Central memory CD8-positive, alpha-beta T cell (primary cell): ENCODE data around the gene NLRP14.

ENCODE experiments used
- ATAC-seq: fragments of 150-1000 bp; cut with Tn5 transposase; replicated peaks from 2 replicates; pipeline ENCODE4 v1.10.0; 2022; ENCODE audit warnings: mild to moderate bottlenecking, moderate FRiP score, moderate number of reproducible peaks; ENCODE audit not compliant: poor library complexity, severe bottlenecking; ENCODE audit errors: extremely low read depth
- DNase-seq, 2 donors: peaks; one replicate each; pipeline ENCODE4 v3.0.0; 2021; ENCODE audit warnings: low spot score in 2 of 2
- H3K27ac Mint-ChIP-seq: one replicate; pipeline ENCODE4 v1.8.0; 2022; ENCODE audit warnings: low read depth, mild to moderate bottlenecking, moderate library complexity, mixed read lengths
- H3K27me3 Mint-ChIP-seq: one replicate; pipeline ENCODE4 v1.8.0; 2022; ENCODE audit warnings: mixed read lengths
- H3K36me3 Mint-ChIP-seq: one replicate; pipeline ENCODE4 v1.8.0; 2022; ENCODE audit warnings: mild to moderate bottlenecking, moderate library complexity, mixed read lengths; ENCODE audit not compliant: insufficient read depth
- H3K4me1 Mint-ChIP-seq: one replicate; pipeline ENCODE4 v1.8.0; 2022; ENCODE audit warnings: mixed read lengths
- H3K4me3 Mint-ChIP-seq: one replicate; pipeline ENCODE4 v1.8.0; 2022; ENCODE audit warnings: mild to moderate bottlenecking, moderate library complexity, mixed read lengths
- H3K9me3 Mint-ChIP-seq: one replicate; pipeline ENCODE4 v1.8.0; 2022; ENCODE audit warnings: mixed read lengths

The NLRP14 gene

DNA sequence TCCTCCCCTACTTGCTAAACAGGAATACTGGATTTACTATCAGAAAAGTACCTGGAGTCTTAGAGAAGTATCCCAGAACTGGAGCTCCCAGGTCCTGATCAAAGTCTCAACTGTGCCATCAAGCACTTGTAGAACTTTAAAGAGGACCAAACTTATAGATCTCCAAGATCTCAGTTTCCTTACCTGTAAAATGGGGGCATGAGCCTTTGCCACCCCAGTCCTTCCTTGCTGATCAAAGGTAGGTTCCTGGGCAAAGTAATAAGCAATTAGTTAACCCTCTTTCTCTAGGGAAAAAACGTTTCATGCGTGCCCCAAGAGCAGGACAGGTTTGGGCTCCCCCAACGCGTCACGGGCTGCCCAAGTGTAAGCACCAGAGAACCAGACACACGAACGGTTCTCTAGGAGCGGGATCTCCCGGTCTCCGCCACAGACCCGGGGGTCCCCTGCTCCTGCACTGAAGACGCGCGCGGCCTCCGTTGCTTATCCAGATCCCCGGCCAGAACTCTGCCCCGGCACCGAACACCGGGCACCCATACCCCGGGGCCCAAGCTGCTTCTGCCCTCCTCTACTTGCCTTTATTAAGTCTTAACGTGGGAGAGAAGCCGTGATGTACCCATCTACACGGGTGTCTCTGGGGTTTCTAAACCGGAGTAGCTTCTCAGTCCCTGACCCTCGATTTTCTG, 638 bp upstream of the NLRP14 start:
- DNase-seq: no peak
- Mint-ChIP-seq H3K36me3 (no peaks in the 10 kb centered on the region), H3K4me3 (no peak overlapping the region), H3K4me1 (peaks cover 4% of the 10 kb centered on the region), H3K27ac (no peak overlapping the region), H3K27me3 (peaks cover 38% of the 10 kb centered on the region), H3K9me3 (no peaks in the 10 kb centered on the region)
- no peak for ATAC-seq

DNA sequence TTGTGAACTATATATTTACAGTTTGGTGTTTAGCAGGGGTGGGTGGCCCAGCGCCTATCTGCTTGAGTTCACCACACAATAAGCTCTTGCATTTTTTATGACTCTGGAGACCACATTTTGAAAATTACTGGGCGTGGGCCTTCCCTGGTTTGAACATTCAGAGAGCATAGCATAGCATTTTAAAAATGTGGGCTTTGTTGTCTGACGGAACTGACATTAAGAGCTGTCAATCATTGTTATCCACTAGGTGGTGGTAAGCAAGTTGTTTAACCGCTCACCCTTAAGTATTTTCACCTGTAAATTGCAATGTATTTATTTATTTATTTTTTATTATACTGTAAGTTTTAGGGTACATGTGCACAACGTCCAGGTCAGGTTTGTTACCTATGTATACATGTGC, 1.0 kb downstream of the NLRP14 start:
- Mint-ChIP-seq H3K4me1 (peaks cover 4% of the 10 kb centered on the region), H3K27ac (no peak overlapping the region), H3K36me3 (no peaks in the 10 kb centered on the region), H3K9me3 (no peaks in the 10 kb centered on the region), H3K4me3 (no peak overlapping the region), H3K27me3 (peaks cover 38% of the 10 kb centered on the region)
- ATAC-seq: no peak
- DNase-seq: no peak

DNA sequence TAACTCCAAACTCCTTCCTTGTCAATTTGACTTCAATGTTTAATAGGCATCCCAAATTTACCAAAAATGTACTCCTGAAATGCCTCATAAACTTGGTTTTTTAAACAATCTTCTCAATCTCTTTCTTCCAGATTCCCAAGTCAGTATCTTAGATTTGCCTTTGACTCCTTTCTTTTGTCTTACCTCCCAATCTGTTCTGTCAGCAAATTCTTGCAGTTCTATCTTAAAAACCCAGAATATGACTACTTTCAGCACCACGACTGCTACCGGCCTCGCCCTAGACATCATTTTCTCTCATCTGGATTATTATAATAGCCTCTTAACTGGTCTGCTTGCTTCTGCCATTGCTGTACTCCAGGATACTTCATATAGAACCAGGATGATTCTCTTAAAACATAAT, 7.9 kb downstream of the NLRP14 start:
- H3K4me1 Mint-ChIP-seq: no peaks in the 10 kb centered on the region
- ATAC-seq: no peak
- H3K36me3 Mint-ChIP-seq: no peaks in the 10 kb centered on the region
- H3K4me3 Mint-ChIP-seq: no peak overlapping the region
- H3K9me3 Mint-ChIP-seq: no peaks in the 10 kb centered on the region
- DNase-seq: no peak
- no peaks in the 10 kb centered on the region for H3K27me3 Mint-ChIP-seq
- no peak overlapping the region for H3K27ac Mint-ChIP-seq

DNA sequence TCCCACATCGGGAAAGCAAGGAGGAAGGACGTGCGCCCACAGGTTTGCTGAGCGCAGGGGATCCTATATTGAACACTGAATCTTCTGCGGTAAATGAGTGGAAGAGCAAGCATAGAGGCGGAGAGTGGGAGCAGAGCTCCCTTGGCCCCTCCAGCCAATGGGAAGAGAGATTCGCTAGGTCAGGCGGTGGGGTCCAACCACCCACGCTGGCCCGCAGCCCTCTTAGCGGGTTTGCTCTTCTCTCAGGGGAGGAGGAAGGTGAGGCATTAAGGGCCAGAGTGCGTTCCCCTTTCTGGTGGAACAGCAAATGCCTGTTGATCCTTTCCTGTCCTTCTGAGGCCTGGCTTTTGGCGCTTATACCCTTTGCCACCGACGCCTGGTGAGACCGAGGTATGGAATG, 10.6 kb downstream of the NLRP14 start:
- Mint-ChIP-seq H3K36me3 (no peaks in the 10 kb centered on the region), H3K9me3 (no peaks in the 10 kb centered on the region), H3K4me1 (no peaks in the 10 kb centered on the region), H3K27me3 (no peaks in the 10 kb centered on the region), H3K27ac (no peak overlapping the region), H3K4me3 (no peak overlapping the region)
- DNase-seq (no peak), ATAC-seq (no peak)

DNA sequence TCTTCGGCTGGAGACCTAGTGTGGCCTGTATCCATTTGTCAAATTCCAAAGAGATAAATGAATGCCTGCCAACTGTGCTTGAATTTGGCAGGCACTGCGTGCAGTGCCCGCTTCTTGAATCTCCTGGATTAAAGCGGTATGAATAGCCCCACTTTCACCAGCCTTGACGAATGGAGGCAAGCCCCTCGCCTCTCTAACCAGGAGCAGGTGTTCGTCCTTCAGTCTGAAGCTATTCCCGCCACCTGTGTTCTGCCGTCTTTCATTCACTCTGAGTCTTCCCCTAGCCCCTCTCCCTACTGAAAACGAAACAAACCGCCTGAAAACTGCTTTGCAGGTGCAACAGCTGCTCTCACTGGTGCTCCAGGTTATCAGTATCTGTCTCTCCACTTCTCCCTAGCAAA, 11.2 kb downstream of the NLRP14 start:
- ATAC-seq: no peak

DNA sequence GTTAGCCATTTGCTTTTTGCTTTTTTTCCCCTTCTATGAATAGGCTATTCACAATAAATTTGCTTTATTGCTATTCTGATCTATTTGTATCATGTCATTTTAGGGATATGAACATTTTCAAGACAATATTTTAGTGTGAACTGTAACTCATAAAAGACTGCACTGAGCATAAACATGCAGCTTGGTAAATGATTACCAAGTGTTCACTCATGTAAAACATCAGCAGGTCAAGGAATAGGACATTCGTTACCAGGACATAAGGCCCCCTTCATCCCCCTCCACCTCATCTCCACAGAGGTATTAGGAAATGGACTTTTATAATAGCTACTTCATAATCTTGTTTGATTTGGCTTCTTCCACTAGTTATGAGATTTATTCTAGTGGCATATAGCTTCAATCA, 12.4 kb downstream of the NLRP14 start:
- Mint-ChIP-seq H3K27ac (no peak overlapping the region), H3K9me3 (no peaks in the 10 kb centered on the region), H3K27me3 (no peaks in the 10 kb centered on the region), H3K4me3 (no peak overlapping the region), H3K36me3 (no peaks in the 10 kb centered on the region), H3K4me1 (no peaks in the 10 kb centered on the region)
- DNase-seq: no peak
- no peak for ATAC-seq

More for the DNA sequence above, 11.2 kb downstream of the NLRP14 start:
- H3K9me3 Mint-ChIP-seq: no peaks in the 10 kb centered on the region
- no peaks in the 10 kb centered on the region for H3K36me3 Mint-ChIP-seq
- H3K27me3 Mint-ChIP-seq: no peaks in the 10 kb centered on the region
- H3K4me3 Mint-ChIP-seq: no peak overlapping the region
- H3K4me1 Mint-ChIP-seq: no peaks in the 10 kb centered on the region
- no peak overlapping the region for H3K27ac Mint-ChIP-seq
- no peak for DNase-seq

DNA sequence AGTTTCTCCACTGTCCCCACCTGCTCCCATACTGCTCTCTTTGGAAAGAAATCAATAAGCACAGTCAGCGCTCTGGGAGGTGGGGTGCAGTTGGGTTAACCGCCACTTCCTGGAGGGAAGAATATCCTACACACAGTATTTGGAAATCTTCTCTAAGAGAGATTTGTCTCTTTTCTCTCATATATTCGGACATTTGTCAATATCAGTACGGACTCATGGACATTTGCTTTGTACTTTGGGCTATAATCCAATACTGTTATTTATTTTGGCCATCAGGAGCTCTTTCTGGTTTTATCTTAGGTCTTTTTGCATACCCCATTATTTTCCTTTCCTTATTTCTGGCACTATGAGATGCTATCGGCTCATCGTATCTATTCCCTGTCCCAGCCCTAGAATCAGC, 13.7 kb downstream of the NLRP14 start:
- no peak overlapping the region for H3K27ac Mint-ChIP-seq
- no peaks in the 10 kb centered on the region for H3K4me1 Mint-ChIP-seq
- H3K36me3 Mint-ChIP-seq: no peaks in the 10 kb centered on the region
- no peak overlapping the region for H3K4me3 Mint-ChIP-seq
- no peaks in the 10 kb centered on the region for H3K27me3 Mint-ChIP-seq
- H3K9me3 Mint-ChIP-seq: no peaks in the 10 kb centered on the region
- no peak for ATAC-seq
- no peak for DNase-seq

DNA sequence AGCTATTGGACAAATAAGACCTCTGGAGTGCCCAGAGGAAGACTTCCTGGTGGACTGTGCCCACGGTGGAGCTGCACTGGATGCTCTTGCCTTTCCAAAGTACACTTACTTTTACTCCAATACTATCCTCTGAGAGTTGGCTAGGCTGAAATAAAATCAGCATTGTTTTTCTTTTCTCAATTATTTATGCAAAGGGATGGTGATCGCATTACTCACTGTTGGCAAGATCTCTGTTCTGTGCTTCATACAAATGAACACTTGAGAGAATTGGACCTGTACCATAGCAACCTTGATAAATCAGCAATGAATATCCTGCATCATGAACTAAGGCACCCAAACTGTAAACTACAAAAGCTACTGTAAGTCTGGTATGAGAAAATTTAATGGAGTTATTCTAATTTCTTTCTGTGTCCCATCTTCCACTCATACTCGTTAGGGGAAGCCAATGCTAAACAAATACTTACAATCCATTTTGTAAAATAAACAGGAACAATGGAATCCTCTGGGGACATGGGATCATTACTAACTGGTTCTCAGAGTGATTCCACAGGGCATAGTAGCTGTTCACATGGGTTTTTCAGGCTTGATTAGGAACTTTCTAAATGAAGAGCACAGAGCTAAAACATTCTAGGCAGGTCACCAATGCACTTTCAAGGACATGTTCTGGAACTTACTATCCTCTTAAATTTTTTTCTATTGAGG, 26.3 kb downstream of the NLRP14 start:
- Mint-ChIP-seq H3K27ac (no peak overlapping the region), H3K36me3 (peaks cover 2% of the 10 kb centered on the region), H3K9me3 (no peaks in the 10 kb centered on the region), H3K4me3 (no peak overlapping the region), H3K4me1 (no peaks in the 10 kb centered on the region), H3K27me3 (peaks cover 10% of the 10 kb centered on the region)
- ATAC-seq (no peak), DNase-seq (no peak)

DNA sequence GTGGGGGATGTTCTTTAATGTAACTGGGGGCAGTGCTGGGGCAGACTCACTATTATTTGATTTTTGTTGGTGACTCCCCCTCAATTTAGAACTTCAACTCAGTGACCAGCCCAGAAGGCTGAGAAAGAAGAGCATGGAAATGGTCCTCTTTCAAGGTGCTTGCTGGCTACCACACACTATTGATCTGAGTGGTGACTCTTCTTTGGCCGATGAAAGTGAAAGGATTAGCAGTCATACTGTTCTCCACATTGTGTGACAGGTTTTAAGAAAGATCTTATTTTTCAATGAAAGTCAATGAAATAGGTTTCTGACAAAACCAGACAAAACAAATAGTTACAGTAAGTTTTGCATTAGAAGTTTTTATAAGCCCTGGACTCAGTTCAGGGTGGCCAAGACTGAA, 29.9 kb downstream of the NLRP14 start:
- no peak for DNase-seq
- Mint-ChIP-seq H3K4me1 (no peaks in the 10 kb centered on the region), H3K4me3 (no peak overlapping the region), H3K36me3 (peaks cover 2% of the 10 kb centered on the region), H3K27ac (no peak overlapping the region), H3K27me3 (peaks cover 26% of the 10 kb centered on the region), H3K9me3 (no peaks in the 10 kb centered on the region)
- no peak for ATAC-seq

DNA sequence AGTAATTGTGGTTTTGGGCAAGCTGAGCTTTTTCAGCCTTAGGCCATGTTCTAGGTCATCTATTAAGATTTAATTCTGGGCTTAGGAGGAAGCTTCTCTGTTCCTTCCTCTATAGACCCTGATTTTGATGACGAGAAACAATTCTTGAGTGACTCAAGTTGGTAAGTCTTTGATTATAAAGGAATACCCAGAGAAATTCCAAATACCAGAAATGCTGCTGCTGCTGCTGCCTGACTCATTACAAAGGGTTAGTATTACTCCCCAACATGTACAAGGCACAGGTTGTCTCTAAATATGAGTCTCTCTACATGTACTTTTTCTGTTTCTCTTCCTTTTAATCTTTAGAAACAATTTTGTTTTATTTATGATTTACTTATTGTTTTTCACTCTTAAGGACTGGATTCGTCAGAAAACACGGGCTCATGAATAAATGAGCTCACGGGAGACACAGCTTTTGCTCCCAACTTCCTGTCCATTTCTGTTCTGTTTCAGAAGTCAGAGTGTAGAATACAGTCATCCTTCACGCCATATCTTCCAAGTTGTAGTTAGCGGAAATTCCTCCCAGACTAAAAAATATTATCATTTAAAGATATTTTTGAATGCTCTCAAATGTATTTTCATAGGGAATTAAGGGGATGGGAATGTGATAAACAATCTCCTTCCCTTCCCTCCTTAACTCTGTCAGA, 36.7 kb downstream of the NLRP14 start:
- H3K36me3 Mint-ChIP-seq: no peaks in the 10 kb centered on the region
- peaks cover 21% of the 10 kb centered on the region for H3K27me3 Mint-ChIP-seq
- DNase-seq (no peak), ATAC-seq (no peak)
- no peaks in the 10 kb centered on the region for H3K9me3 Mint-ChIP-seq
- H3K4me1 Mint-ChIP-seq: no peaks in the 10 kb centered on the region
- H3K4me3 Mint-ChIP-seq: no peak overlapping the region
- no peak overlapping the region for H3K27ac Mint-ChIP-seq

DNA sequence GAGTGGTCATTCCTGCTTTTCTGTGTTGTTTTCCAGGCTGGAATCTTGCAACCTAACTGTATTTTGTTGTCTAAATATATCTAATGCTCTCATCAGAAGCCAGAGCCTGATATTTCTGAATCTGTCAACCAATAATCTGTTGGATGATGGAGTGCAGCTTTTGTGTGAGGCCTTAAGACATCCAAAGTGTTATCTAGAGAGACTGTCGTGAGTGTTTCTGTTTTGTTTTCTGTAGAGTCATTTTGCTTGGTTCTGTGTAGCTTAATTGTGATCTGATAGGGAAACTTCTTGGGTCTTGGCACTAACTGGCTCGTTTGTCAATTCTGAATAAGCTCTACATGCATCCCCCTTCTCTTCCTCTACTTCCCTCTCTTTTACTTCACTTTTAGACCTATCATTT, 37.4 kb downstream of the NLRP14 start:
- no peaks in the 10 kb centered on the region for H3K4me1 Mint-ChIP-seq
- H3K4me3 Mint-ChIP-seq: no peak overlapping the region
- H3K27me3 Mint-ChIP-seq: peaks cover 21% of the 10 kb centered on the region
- H3K9me3 Mint-ChIP-seq: no peaks in the 10 kb centered on the region
- DNase-seq (no peak), ATAC-seq (no peak)
- H3K27ac Mint-ChIP-seq: no peak overlapping the region
- no peaks in the 10 kb centered on the region for H3K36me3 Mint-ChIP-seq

DNA sequence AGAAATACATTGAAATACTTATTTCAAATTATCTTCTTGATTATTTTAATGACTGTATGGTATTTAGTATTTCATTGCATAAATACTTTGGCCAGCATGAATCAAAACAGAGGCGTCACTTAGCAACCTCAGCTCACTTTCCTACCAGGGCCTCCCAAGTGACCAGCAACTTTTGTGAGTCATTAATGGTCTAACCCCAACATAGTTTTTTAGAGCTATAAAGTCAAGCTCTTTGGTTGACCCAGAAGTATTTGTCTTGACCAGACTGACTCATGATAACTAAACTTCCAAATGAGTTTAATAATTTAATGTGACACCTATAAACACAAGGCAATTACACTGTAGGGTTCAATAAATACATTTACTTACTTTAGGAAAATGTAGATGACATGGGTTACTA, 40.6 kb downstream of the NLRP14 start:
- Mint-ChIP-seq H3K9me3 (no peaks in the 10 kb centered on the region), H3K27me3 (no peaks in the 10 kb centered on the region), H3K4me3 (no peak overlapping the region), H3K4me1 (no peaks in the 10 kb centered on the region), H3K27ac (no peak overlapping the region), H3K36me3 (no peaks in the 10 kb centered on the region)
- DNase-seq: no peak
- no peak for ATAC-seq

DNA sequence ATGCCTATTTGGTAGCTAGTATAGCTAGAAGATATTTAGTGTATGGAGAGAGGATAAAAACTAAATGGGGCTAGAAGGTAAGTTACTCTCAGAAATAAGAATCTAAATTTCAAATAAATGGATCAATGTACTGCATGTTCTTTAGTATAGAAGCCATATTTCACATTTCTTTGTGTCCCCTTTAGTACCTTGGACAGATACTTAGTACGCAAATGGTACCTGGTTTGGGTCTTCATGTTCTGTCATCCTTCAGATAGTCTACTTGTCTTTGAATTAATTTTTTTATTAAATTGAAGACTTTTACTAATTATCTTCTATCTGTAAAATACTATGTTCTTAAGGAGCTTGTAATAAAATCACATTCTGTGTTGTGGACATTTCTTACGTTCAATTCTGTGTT, 42.3 kb downstream of the NLRP14 start:
- Mint-ChIP-seq H3K27ac (no peak overlapping the region), H3K4me3 (no peak overlapping the region), H3K4me1 (no peaks in the 10 kb centered on the region), H3K36me3 (no peaks in the 10 kb centered on the region), H3K27me3 (no peaks in the 10 kb centered on the region), H3K9me3 (no peaks in the 10 kb centered on the region)
- DNase-seq (no peak), ATAC-seq (no peak)
